ENCODE results near the gene NEK11. TPM values are rescaled to one million over a fixed set of nuclear protein-coding genes. Genes with fewer than 3 reads are reported as not detected.
A peak's percentile ranks its signal among the peaks of the same experiment; 100 is the strongest.
"Not testable (repeated sequence)": the region's sequence is repeated elsewhere in the genome, so short reads cannot be mapped to it uniquely, and the experiment has no call there.

The NEK11 gene
- total RNA-seq, 1 donor from 2014 or later = 3.9 TPM

- TF ChIP-seq CTCF (conservative IDR thresholded peaks at IDR 0.05; ENCODE audit: low read depth, low read length) = no peak
- no peak overlapping the region for H3K4me3 ChIP-seq (ENCODE audit: low read depth, low read length)
- DNase-seq (ENCODE audit: low read depth) = no peak
These were observed 10.3 kb downstream of the NEK11 start for GRCh38 chr3:131036986-131037385.

GRCh38 chr3:131038326-131038725 lies 11.6 kb downstream of the NEK11 start:
- DNase-seq (ENCODE audit: low read depth) = no peak
- H3K4me3 ChIP-seq (ENCODE audit: low read depth, low read length) = no peak overlapping the region
- TF ChIP-seq CTCF (conservative IDR thresholded peaks at IDR 0.05; ENCODE audit: low read depth, low read length) = no peak

GRCh38 chr3:131042271-131042985 lies 15.8 kb downstream of the NEK11 start:
- H3K4me3 ChIP-seq (ENCODE audit: low read depth, low read length); DNase-seq (ENCODE audit: low read depth): not testable (repeated sequence)

GRCh38 chr3:131047582-131047981 lies 20.9 kb downstream of the NEK11 start:
- no peak for DNase-seq (ENCODE audit: low read depth)
- no peak overlapping the region for H3K4me3 ChIP-seq (ENCODE audit: low read depth, low read length)
- peak; percentile 14 for TF ChIP-seq CTCF (conservative IDR thresholded peaks at IDR 0.05; ENCODE audit: low read depth, low read length)

GRCh38 chr3:131048030-131048429 lies 21.4 kb downstream of the NEK11 start:
- DNase-seq (ENCODE audit: low read depth) = no peak
- no peak for TF ChIP-seq CTCF (conservative IDR thresholded peaks at IDR 0.05; ENCODE audit: low read depth, low read length)
- no peak overlapping the region for H3K4me3 ChIP-seq (ENCODE audit: low read depth, low read length)

- H3K4me3 ChIP-seq (ENCODE audit: low read depth, low read length) = no peak overlapping the region
- DNase-seq (ENCODE audit: low read depth) = no peak
- no peak for TF ChIP-seq CTCF (conservative IDR thresholded peaks at IDR 0.05; ENCODE audit: low read depth, low read length)
These were observed 23.3 kb downstream of the NEK11 start for GRCh38 chr3:131050001-131050400.

- no peak for DNase-seq (ENCODE audit: low read depth)
- peak; percentile 31 for TF ChIP-seq CTCF (conservative IDR thresholded peaks at IDR 0.05; ENCODE audit: low read depth, low read length)
- no peak overlapping the region for H3K4me3 ChIP-seq (ENCODE audit: low read depth, low read length)
These were observed 26.6 kb downstream of the NEK11 start for GRCh38 chr3:131053043-131053859.
